ENCODE results near the gene VAMP5.

DNA sequence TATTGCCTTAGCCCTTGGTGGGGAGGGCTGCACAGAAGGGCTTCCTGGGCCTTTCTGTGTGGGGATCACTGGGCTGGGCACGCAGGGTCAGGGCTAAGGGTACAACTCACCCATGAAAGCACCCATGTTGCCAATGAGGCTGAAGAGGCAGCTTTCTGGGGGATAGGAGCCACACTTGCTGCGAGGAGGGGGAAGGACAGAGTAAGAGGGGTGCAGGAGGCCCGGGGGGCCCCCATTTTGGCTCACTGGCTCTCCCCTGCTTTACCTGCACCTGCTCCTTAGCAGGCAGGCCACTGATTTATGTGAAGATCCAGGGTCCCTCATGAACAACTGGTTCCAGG is 16.0 kb downstream of the VAMP5 start:
- no peak for TF ChIP-seq MAX (IDR thresholded peaks at IDR 0.05; ENCODE audit: insufficient read depth, insufficient read length)
- TF ChIP-seq POLR2A (IDR thresholded peaks at IDR 0.05; ENCODE audit: low read depth, low read length), result no peak
- TF ChIP-seq, protein P1, sequence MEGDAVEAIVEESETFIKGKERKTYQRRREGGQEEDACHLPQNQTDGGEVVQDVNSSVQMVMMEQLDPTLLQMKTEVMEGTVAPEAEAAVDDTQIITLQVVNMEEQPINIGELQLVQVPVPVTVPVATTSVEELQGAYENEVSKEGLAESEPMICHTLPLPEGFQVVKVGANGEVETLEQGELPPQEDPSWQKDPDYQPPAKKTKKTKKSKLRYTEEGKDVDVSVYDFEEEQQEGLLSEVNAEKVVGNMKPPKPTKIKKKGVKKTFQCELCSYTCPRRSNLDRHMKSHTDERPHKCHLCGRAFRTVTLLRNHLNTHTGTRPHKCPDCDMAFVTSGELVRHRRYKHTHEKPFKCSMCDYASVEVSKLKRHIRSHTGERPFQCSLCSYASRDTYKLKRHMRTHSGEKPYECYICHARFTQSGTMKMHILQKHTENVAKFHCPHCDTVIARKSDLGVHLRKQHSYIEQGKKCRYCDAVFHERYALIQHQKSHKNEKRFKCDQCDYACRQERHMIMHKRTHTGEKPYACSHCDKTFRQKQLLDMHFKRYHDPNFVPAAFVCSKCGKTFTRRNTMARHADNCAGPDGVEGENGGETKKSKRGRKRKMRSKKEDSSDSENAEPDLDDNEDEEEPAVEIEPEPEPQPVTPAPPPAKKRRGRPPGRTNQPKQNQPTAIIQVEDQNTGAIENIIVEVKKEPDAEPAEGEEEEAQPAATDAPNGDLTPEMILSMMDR (IDR thresholded peaks at IDR 0.05; ENCODE audit: extremely low read depth in 1 of 2, insufficient read depth in 1 of 2, low read depth in 1 of 2, low read length in 2 of 2), result no peak
- TF ChIP-seq POLR2AphosphoS5 (IDR thresholded peaks at IDR 0.05; ENCODE audit: insufficient read depth, low read depth, low read length), result no peak
- no peak for TF ChIP-seq JUN (IDR thresholded peaks at IDR 0.05; ENCODE audit: borderline replicate concordance, insufficient read depth, insufficient read length, low read depth)
- no peak for TF ChIP-seq EZH2 (IDR thresholded peaks at IDR 0.05; ENCODE audit: borderline replicate concordance, low read depth, low read length, severe bottlenecking)
- no peak for TF ChIP-seq MYC (IDR thresholded peaks at IDR 0.05; ENCODE audit: low read depth, low read length)
- no peak for TF ChIP-seq GATA2 (IDR thresholded peaks at IDR 0.05; ENCODE audit: insufficient read depth, insufficient read length, low read depth, low read length)
